ENCODE results near the gene EHMT2. TPM values are rescaled to one million over a fixed set of nuclear protein-coding genes. Genes with fewer than 3 reads are reported as not detected.

Gene EHMT2
- total and polyA plus RNA-seq, 7 donors, result 6.8 to 20.8 (median 8.4) TPM

- no peak overlapping the region for H3K27ac ChIP-seq
- H3K4me3 ChIP-seq, result no peak overlapping the region
- H3K36me3 ChIP-seq (ENCODE audit: insufficient read depth in 1 of 2, low read depth in 1 of 2), result peaks cover 0 to 96% of the 10 kb centered on the region in 2 donors
- H3K4me1 ChIP-seq, result no peaks in the 10 kb centered on the region
- no peak for DNase-seq
- ATAC-seq, result no peak
- WGBS, 3 donors, result 89 to 90% (median 90%) methylated on average over 19 of the region's 19 CpGs
- no peaks in the 10 kb centered on the region for H3K9me3 ChIP-seq
- H3K27me3 ChIP-seq (ENCODE audit: insufficient read depth in 3 of 3, low read length in 2 of 3), result no peaks in the 10 kb centered on the region
- TF ChIP-seq CTCF (IDR thresholded peaks at IDR 0.05), result no peak
- intact Hi-C loops (cut with DNase I), result loop anchor here in 1 of 2 donors (10.0 kb wide), 1 partner anchor 203 kb away; the partner anchor contains the start of gene LY6G5C
Measured at GRCh38 chr6:31887173-31888007, 10.1 kb downstream of the EHMT2 start.

GRCh38 chr6:31886541-31886991 lies 10.9 kb downstream of the EHMT2 start:
- TF ChIP-seq CTCF (IDR thresholded peaks at IDR 0.05), result no peak
- DNase-seq, result peak in 1 of 2 donors; percentile 45

GRCh38 chr6:31884528-31885035 lies 12.9 kb downstream of the EHMT2 start:
- H3K36me3 ChIP-seq (ENCODE audit: insufficient read depth in 1 of 2, low read depth in 1 of 2), result peaks cover 2 to 96% of the 10 kb centered on the region in 2 donors
- no peak for TF ChIP-seq CTCF (IDR thresholded peaks at IDR 0.05)
- intact Hi-C loops (cut with DNase I), result loop anchor here in 1 of 2 donors (10.0 kb wide), 1 partner anchor 200 kb away; the partner anchor contains the start of gene LY6G5C
- H3K9me3 ChIP-seq, result no peaks in the 10 kb centered on the region
- WGBS, 3 donors, result 94 to 95% (median 94%) methylated on average over 22 of the region's 22 CpGs
- H3K4me3 ChIP-seq, result no peak overlapping the region
- H3K27ac ChIP-seq, result no peak overlapping the region
- no peaks in the 10 kb centered on the region for H3K4me1 ChIP-seq
- no peaks in the 10 kb centered on the region for H3K27me3 ChIP-seq (ENCODE audit: insufficient read depth in 3 of 3, low read length in 2 of 3)
- DNase-seq (peak in 1 of 2 donors; percentile 57), ATAC-seq (no peak)

More at GRCh38 chr6:31886541-31886991, 10.9 kb downstream of the EHMT2 start:
- Histone ChIP-seq H3K4me1 (no peaks in the 10 kb centered on the region), H3K27me3 (ENCODE audit: insufficient read depth in 3 of 3, low read length in 2 of 3) (no peaks in the 10 kb centered on the region), H3K9me3 (no peaks in the 10 kb centered on the region), H3K36me3 (ENCODE audit: insufficient read depth in 1 of 2, low read depth in 1 of 2) (peaks cover 2 to 95% of the 10 kb centered on the region in 2 donors), H3K4me3 (no peak overlapping the region), H3K27ac (no peak overlapping the region)
- WGBS, 3 donors, result 87 to 91% (median 91%) methylated on average over 16 to 18 of the region's 18 CpGs
- ATAC-seq, result no peak
- intact Hi-C loops (cut with DNase I), result loop anchor here in 1 of 2 donors (10.0 kb wide), 1 partner anchor 202 kb away; the partner anchor contains the start of gene LY6G5C

- ATAC-seq (no peak), DNase-seq (no peak)
- H3K27me3 ChIP-seq (ENCODE audit: insufficient read depth in 3 of 3, low read length in 2 of 3), result no peaks in the 10 kb centered on the region
- H3K4me3 ChIP-seq, result no peak overlapping the region
- intact Hi-C loops (cut with DNase I), result loop anchor here in 1 of 2 donors (10.0 kb wide), 1 partner anchor 199 kb away; the partner anchor contains the start of gene LY6G5C
- no peak overlapping the region for H3K27ac ChIP-seq
- H3K4me1 ChIP-seq, result no peaks in the 10 kb centered on the region
- peaks cover 2 to 89% of the 10 kb centered on the region in 2 donors for H3K36me3 ChIP-seq (ENCODE audit: insufficient read depth in 1 of 2, low read depth in 1 of 2)
- WGBS, 3 donors, result 88 to 91% (median 89%) methylated on average over 12 of the region's 12 CpGs
- no peaks in the 10 kb centered on the region for H3K9me3 ChIP-seq
- TF ChIP-seq CTCF (IDR thresholded peaks at IDR 0.05), result no peak
Measured at GRCh38 chr6:31883676-31884075, 13.8 kb downstream of the EHMT2 start.
